ENCODE results near the gene CYB5R3.
"Not testable (repeated sequence)": the region's sequence is repeated elsewhere in the genome, so short reads cannot be mapped to it uniquely, and the experiment has no call there.

Gene CYB5R3

DNA sequence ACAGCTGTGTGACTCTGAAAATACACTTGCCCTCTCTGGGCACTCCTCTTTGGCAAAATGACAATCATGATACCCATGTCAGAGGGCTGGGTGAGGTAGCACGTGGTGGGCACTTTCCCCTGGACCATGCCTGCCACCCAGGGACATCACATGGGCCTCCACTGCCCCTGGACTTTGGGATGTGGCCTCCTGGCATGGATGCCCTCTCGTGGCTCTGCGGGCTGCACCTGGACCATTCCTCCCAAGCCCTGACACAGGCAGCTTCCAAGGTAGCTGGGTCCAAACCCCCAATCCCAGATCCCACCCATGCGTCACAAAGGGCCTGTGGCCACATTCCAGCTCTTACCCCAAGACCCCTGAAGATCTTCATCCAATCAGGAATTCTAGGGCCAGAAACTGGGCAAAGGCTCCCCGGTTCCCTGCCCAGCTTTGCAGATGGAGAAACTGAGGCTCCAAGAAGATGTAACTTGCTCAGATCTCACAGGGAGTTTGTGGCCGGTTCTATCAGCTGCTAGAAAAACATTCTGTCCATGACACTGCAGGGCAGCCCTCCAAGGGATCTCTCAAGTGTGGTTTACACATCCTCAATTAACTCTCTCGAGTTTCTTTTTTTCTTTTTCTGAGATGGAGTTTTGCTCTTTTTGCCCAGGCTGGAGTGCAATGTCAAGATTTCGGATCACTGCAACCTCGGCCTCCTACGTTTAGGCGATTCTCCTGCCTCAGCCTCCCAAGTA is 35.4 kb upstream of the CYB5R3 start:
- no peak overlapping the region for H3K4me3 ChIP-seq (ENCODE audit: low read depth, low read length)
- TF ChIP-seq, protein P1, sequence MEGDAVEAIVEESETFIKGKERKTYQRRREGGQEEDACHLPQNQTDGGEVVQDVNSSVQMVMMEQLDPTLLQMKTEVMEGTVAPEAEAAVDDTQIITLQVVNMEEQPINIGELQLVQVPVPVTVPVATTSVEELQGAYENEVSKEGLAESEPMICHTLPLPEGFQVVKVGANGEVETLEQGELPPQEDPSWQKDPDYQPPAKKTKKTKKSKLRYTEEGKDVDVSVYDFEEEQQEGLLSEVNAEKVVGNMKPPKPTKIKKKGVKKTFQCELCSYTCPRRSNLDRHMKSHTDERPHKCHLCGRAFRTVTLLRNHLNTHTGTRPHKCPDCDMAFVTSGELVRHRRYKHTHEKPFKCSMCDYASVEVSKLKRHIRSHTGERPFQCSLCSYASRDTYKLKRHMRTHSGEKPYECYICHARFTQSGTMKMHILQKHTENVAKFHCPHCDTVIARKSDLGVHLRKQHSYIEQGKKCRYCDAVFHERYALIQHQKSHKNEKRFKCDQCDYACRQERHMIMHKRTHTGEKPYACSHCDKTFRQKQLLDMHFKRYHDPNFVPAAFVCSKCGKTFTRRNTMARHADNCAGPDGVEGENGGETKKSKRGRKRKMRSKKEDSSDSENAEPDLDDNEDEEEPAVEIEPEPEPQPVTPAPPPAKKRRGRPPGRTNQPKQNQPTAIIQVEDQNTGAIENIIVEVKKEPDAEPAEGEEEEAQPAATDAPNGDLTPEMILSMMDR (IDR thresholded peaks at IDR 0.05; ENCODE audit: low read depth, low read length, missing control alignments) = no peak
- no peak for DNase-seq (ENCODE audit: low read depth)

GRCh38 chr22:42683578-42684283 is 34.5 kb upstream of the CYB5R3 start:
- TF ChIP-seq, protein P1 (IDR thresholded peaks at IDR 0.05; ENCODE audit: low read depth, low read length, missing control alignments) = no peak
- no peak for DNase-seq (ENCODE audit: low read depth)
- no peak overlapping the region for H3K4me3 ChIP-seq (ENCODE audit: low read depth, low read length)

DNA sequence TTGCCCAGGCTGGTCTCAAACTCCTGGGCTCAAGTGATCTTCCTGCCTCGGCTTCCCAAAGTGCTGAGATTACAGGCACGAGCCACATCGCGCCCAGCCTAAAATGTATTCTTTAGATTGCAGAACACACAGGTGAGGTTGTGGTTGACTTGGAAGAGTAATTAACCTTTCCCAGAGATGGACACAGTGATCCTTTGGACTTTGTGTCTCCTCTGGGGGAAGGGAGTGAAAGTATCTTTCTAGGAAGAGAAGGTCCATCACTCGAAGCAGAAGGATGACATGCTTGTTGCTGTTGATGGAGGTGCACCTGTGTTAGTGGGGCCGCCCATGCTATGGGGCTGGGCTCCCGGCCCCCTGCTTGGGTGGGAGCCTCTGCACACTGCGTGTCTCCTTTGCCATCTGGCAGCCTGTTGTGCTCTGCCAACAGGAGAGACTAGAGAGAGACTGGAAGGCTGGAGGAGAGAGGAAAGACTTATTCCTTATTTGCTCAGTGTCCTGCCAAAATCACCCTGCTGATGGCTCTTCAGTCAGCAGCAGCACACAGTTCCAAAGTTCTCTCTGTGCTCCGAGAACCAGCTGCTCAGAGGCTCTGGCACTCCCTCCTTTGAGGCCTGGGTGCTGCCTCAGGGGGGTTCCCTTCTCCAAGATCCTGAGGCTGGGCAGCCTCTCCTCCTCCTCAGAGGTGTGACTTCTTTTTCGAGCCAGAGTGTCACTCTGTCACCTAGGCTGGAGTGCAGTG is 33.1 kb upstream of the CYB5R3 start:
- no peak overlapping the region for H3K4me3 ChIP-seq (ENCODE audit: low read depth, low read length)
- TF ChIP-seq, protein P1 (IDR thresholded peaks at IDR 0.05; ENCODE audit: low read depth, low read length, missing control alignments) = no peak
- no peak for DNase-seq (ENCODE audit: low read depth)

DNA sequence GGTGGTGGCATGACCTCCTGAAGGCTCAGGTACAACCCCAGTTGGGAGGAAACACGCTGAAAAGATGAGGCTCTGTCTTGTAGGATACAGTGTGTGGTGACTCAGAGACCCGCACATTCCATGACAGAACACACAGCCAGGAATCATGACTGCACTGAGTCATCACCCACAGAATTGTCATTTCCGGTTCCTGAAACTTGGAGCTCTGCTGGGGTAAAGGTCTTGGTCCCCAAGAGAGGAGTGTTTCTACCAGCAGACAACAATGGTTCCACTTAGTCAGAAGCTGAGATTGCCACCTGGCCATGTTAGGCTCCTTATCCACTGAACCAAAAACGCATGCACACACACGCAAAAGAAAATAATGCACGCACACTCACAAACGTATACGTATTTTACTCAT is 31.5 kb upstream of the CYB5R3 start:
- no peak overlapping the region for H3K4me3 ChIP-seq (ENCODE audit: low read depth, low read length)
- DNase-seq (ENCODE audit: low read depth) = no peak
- TF ChIP-seq, protein P1 (IDR thresholded peaks at IDR 0.05; ENCODE audit: low read depth, low read length, missing control alignments) = no peak

- no peak overlapping the region for H3K4me3 ChIP-seq (ENCODE audit: low read depth, low read length)
- TF ChIP-seq, protein P1 (IDR thresholded peaks at IDR 0.05; ENCODE audit: low read depth, low read length, missing control alignments) = no peak
- no peak for DNase-seq (ENCODE audit: low read depth)
These were observed 30.5 kb upstream of the CYB5R3 start for GRCh38 chr22:42679691-42680090.

DNA sequence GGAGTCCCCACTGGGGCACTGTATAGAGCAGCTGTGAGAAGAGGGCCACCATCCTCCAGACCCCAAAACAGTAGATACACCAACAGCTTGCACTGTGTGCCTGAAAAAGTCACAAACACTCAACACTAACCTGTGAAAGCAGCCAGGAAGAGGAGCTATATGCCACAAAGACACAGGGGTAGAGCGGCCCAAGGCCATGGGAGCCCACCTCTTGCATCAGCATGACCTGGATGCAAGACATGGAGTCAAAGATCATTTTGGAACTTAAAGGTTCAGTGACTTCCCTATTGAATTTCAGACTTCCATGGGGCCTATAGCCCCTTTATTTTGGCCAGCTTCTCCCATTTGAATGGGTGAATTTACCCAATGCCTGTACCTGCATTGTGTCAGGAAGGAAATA is 29.7 kb upstream of the CYB5R3 start:
- TF ChIP-seq, protein P1 (IDR thresholded peaks at IDR 0.05; ENCODE audit: low read depth, low read length, missing control alignments) = no peak
- H3K4me3 ChIP-seq (ENCODE audit: low read depth, low read length) = no peak overlapping the region
- DNase-seq (ENCODE audit: low read depth) = no peak

- H3K4me3 ChIP-seq (ENCODE audit: low read depth, low read length); DNase-seq (ENCODE audit: low read depth): not testable (repeated sequence)
These were observed 28.7 kb upstream of the CYB5R3 start for GRCh38 chr22:42677936-42678335.
